CD8-positive, alpha-beta memory T cell (primary cell): ENCODE measurements around the gene ITGAL. TPM values are rescaled to one million over a fixed set of nuclear protein-coding genes. Genes with fewer than 3 reads are reported as not detected.

Experiments used
- CTCF ChIA-PET: fragments of 350-600 bp; sonication (Branson Sonifier 250); formaldehyde crosslinking; loops from one replicate; lab custom pipeline; 2021; ENCODE audit warnings: antibody characterized with exemption; lab: Charles Lee
- POLR2A ChIA-PET: fragments of 350-600 bp; sonication (Branson Sonifier 250); formaldehyde crosslinking; loops from one replicate; lab custom pipeline; 2021; ENCODE audit warnings: antibody characterized with exemption; lab: Charles Lee
- DNase-seq, 5 donors: peaks; one replicate each; pipeline versions ENCODE4 v3.0.0 to v3.0.0-alpha.2; 2020 to 2022; ENCODE audit warnings: mixed read lengths in 1 of 5
- H3K27ac ChIP-seq: one replicate; pipeline ENCODE4 v1.7.0; 2013; ENCODE audit warnings: low read depth, mild to moderate bottlenecking, low read length, moderate library complexity
- H3K27me3 ChIP-seq: 2 replicates; pipeline ENCODE4 v1.7.0; 2013; ENCODE audit warnings: low read length, mild to moderate bottlenecking; ENCODE audit not compliant: insufficient read depth, poor library complexity, severe bottlenecking
- H3K36me3 ChIP-seq: 2 replicates; pipeline ENCODE4 v1.7.0; 2013; ENCODE audit warnings: mild to moderate bottlenecking, low read length, moderate library complexity; ENCODE audit not compliant: insufficient read depth
- H3K4me1 ChIP-seq: 2 replicates; pipeline ENCODE4 v1.7.0; 2013; ENCODE audit warnings: mild to moderate bottlenecking, low read length, moderate library complexity; ENCODE audit not compliant: insufficient read depth
- H3K4me3 ChIP-seq: 2 replicates; pipeline ENCODE4 v1.7.0; 2013; ENCODE audit warnings: mild to moderate bottlenecking, low read length
- H3K9me3 ChIP-seq: 2 replicates; pipeline ENCODE4 v1.7.0; 2013; ENCODE audit warnings: mild to moderate bottlenecking, low read length
- H3K27ac Mint-ChIP-seq, 8 donors: one replicate each; pipeline ENCODE4 v1.8.0; 2020 to 2021; ENCODE audit warnings: mixed read lengths in 8 of 8, mild to moderate bottlenecking in 6 of 8, inconsistent platforms in 3 of 8, moderate library complexity in 3 of 8
- H3K27me3 Mint-ChIP-seq, 2 donors: one replicate each; pipeline ENCODE4 v1.8.0; 2020 to 2021; ENCODE audit warnings: mixed read lengths in 2 of 2, mild to moderate bottlenecking in 1 of 2, moderate library complexity in 1 of 2
- H3K36me3 Mint-ChIP-seq, 3 donors: one replicate each; pipeline ENCODE4 v1.8.0; 2020 to 2021; ENCODE audit warnings: mixed read lengths in 3 of 3, inconsistent platforms in 1 of 3, mild to moderate bottlenecking in 1 of 3
- H3K4me1 Mint-ChIP-seq, 3 donors: one replicate each; pipeline ENCODE4 v1.8.0; 2020 to 2021; ENCODE audit warnings: mixed read lengths in 3 of 3, inconsistent platforms in 1 of 3, mild to moderate bottlenecking in 1 of 3
- H3K4me3 Mint-ChIP-seq, 7 donors: one replicate each; pipeline ENCODE4 v1.8.0; 2020 to 2021; ENCODE audit warnings: mixed read lengths in 7 of 7, mild to moderate bottlenecking in 6 of 7, moderate library complexity in 4 of 7, inconsistent platforms in 2 of 7
- H3K9me3 Mint-ChIP-seq, 5 donors: one replicate each; pipeline ENCODE4 v1.8.0; 2020 to 2022; ENCODE audit warnings: mixed read lengths in 5 of 5, mild to moderate bottlenecking in 3 of 5, moderate library complexity in 2 of 5, inconsistent platforms in 1 of 5
- polyA plus RNA-seq: library from polyadenylated mRNA; unstranded; fragments of 300-500 nt; fragmentation: Illumina TruSeq; gene quantifications from one replicate; pipeline ENCODE4 v1.2.3, GENCODE V29; 2021
- total RNA-seq, 2 experiments: library from RNA; stranded (reverse); gene quantifications; one replicate each; pipeline ENCODE4 v1.2.3, GENCODE V29; 2021

The ITGAL gene
- total and polyA plus RNA-seq, 3 experiments from 2014 or later, result 256 to 363 (median 333) TPM

GRCh38 chr16:30570636-30571444 is 98.3 kb downstream of the ITGAL start:
- H3K4me1 ChIP-seq, result peaks cover 44% of the 10 kb centered on the region
- H3K27me3 ChIP-seq, result no peaks in the 10 kb centered on the region
- no peaks in the 10 kb centered on the region for H3K27me3 Mint-ChIP-seq
- ChIA-PET CTCF (interaction anchor here (0.9 to 2.7 kb wide), 7 partner anchors 13 to 121 kb away, joined by 3 to 23 read pairs (median 5); partner anchors contain the start of genes ZNF747 and ZNF764), POLR2A (interaction anchor here (0.6 to 2.8 kb wide), 13 partner anchors 9 to 153 kb away, joined by 3 to 55 read pairs (median 8); partner anchors contain the start of genes PRR14, ZNF747, ZNF764 and ZNF785)
- H3K4me3 Mint-ChIP-seq, result peak overlapping the region; percentile 82 to 95 (median 90)
- no peak for DNase-seq
- peak overlapping the region; percentile 77 to 97 (median 90) for H3K27ac Mint-ChIP-seq
- peaks cover 20 to 53% (median 35%) of the 10 kb centered on the region in 3 donors for H3K4me1 Mint-ChIP-seq
- H3K9me3 Mint-ChIP-seq, result no peaks in the 10 kb centered on the region
- H3K4me3 ChIP-seq, result peak overlapping the region; percentile 78
- peaks cover 0 to 15% (median 2%) of the 10 kb centered on the region in 3 donors for H3K36me3 Mint-ChIP-seq
- H3K36me3 ChIP-seq, result no peaks in the 10 kb centered on the region
- H3K9me3 ChIP-seq, result no peaks in the 10 kb centered on the region
- H3K27ac ChIP-seq, result peak overlapping the region; percentile 92

- peak within 1 kb of the TSS; percentile 89 to 99 (median 96) for H3K27ac Mint-ChIP-seq
- no peaks in the 10 kb centered on the region for H3K27me3 ChIP-seq
- peak within 1 kb of the TSS; percentile 78 for H3K4me3 ChIP-seq
- H3K36me3 ChIP-seq, result no peaks in the 10 kb centered on the region
- H3K36me3 Mint-ChIP-seq, result peaks cover 0 to 15% (median 2%) of the 10 kb centered on the region in 3 donors
- peaks cover 44% of the 10 kb centered on the region for H3K4me1 ChIP-seq
- peak within 1 kb of the TSS; percentile 92 for H3K27ac ChIP-seq
- no peaks in the 10 kb centered on the region for H3K27me3 Mint-ChIP-seq
- DNase-seq, result peak; percentile 92 to 98 (median 96)
- peaks cover 20 to 49% (median 31%) of the 10 kb centered on the region in 3 donors for H3K4me1 Mint-ChIP-seq
- no peaks in the 10 kb centered on the region for H3K9me3 Mint-ChIP-seq
- CTCF ChIA-PET, result interaction anchor here (0.6 to 2.7 kb wide), 16 partner anchors 14 to 154 kb away, joined by 3 to 23 read pairs (median 4); partner anchors contain the start of genes DCTPP1, ZNF747, ZNF764 and ZNF785
- POLR2A ChIA-PET, result interaction anchor here (0.5 to 2.8 kb wide), 24 partner anchors 10 to 937 kb away, joined by 3 to 55 read pairs (median 4); partner anchors contain the start of genes DCTPP1, FBRS, PRR14 and ZNF689
- no peaks in the 10 kb centered on the region for H3K9me3 ChIP-seq
- peak within 1 kb of the TSS; percentile 87 to 96 (median 91) for H3K4me3 Mint-ChIP-seq
These were observed 99.1 kb downstream of the ITGAL start, which contains the start of gene ZNF688 for GRCh38 chr16:30571445-30572322. Gene ZNF688 (minus strand): TSS chr16:30571714. CDS start chr16:30571629, 85 bp downstream.

Other genes with a start within 250 kb of the ITGAL start
- 10 to 100 TPM; 10.2 to 12.0 TPM for gene NPIPB13, start 224.3 kb upstream of the ITGAL start, total RNA-seq
- 1.2 TPM for gene NPIPB13, start 224.3 kb upstream of the ITGAL start, polyA plus RNA-seq
- gene CD2BP2, start 117.4 kb upstream of the ITGAL start, total RNA-seq, result 10 to 100 TPM; 84.5 to 89.5 TPM
- 27.2 TPM for gene CD2BP2, start 117.4 kb upstream of the ITGAL start, polyA plus RNA-seq
- 10 to 100 TPM; 59.0 to 61.4 TPM for gene TBC1D10B, start 102.2 kb upstream of the ITGAL start, total RNA-seq
- 17.3 TPM for gene TBC1D10B, start 102.2 kb upstream of the ITGAL start, polyA plus RNA-seq
- gene MYL11, start 97.9 kb upstream of the ITGAL start, total RNA-seq, result 1 to 10 TPM; 1.9 to 2.4 TPM
- 4.6 TPM for gene MYL11, start 97.9 kb upstream of the ITGAL start, polyA plus RNA-seq
- gene SEPTIN1, start 90.2 kb upstream of the ITGAL start, total RNA-seq, result 100 to 1,000 TPM; 187 to 193 TPM
- 227 TPM for gene SEPTIN1, start 90.2 kb upstream of the ITGAL start, polyA plus RNA-seq
- 10 to 100 TPM; 18.4 to 19.3 TPM for gene ZNF48, start 77.3 kb upstream of the ITGAL start, total RNA-seq
- 10.2 TPM for gene ZNF48, start 77.3 kb upstream of the ITGAL start, polyA plus RNA-seq
- gene ZNF771, start 65.1 kb upstream of the ITGAL start, total RNA-seq, result 1 to 10 TPM; 7.3 to 9.8 TPM
- gene ZNF771, start 65.1 kb upstream of the ITGAL start, polyA plus RNA-seq, result 6.0 TPM
- gene DCTPP1, start 42.7 kb upstream of the ITGAL start, total RNA-seq, result 100 to 1,000 TPM; 174 to 175 TPM
- 73.7 TPM for gene DCTPP1, start 42.7 kb upstream of the ITGAL start, polyA plus RNA-seq
- gene SEPHS2, start 26.9 kb upstream of the ITGAL start, total RNA-seq, result 10 to 100 TPM; 68.2 to 71.0 TPM
- 59.0 TPM for gene SEPHS2, start 26.9 kb upstream of the ITGAL start, polyA plus RNA-seq
- 10 to 100 TPM; 13.5 to 15.1 TPM for gene ZNF768, start 53.8 kb downstream of the ITGAL start, total RNA-seq
- gene ZNF768, start 53.8 kb downstream of the ITGAL start, polyA plus RNA-seq, result 2.5 TPM
- 10 to 100 TPM; 13.5 to 17.0 TPM for gene ZNF747, start 62.1 kb downstream of the ITGAL start, total RNA-seq
- gene ZNF747, start 62.1 kb downstream of the ITGAL start, polyA plus RNA-seq, result 8.4 TPM
- 10 to 100 TPM; 15.1 to 15.7 TPM for gene ZNF764, start 85.6 kb downstream of the ITGAL start, total RNA-seq
- gene ZNF764, start 85.6 kb downstream of the ITGAL start, polyA plus RNA-seq, result 8.9 TPM
- 10 to 100 TPM in 1 of 2 experiments, 1 to 10 TPM in 1; 9.6 to 10.8 TPM for gene ZNF688, start 99.0 kb downstream of the ITGAL start, total RNA-seq
- gene ZNF688, start 99.0 kb downstream of the ITGAL start, polyA plus RNA-seq, result 28.5 TPM
- 10 to 100 TPM; 10.9 to 13.0 TPM for gene ZNF785, start 113.0 kb downstream of the ITGAL start, total RNA-seq
- gene ZNF785, start 113.0 kb downstream of the ITGAL start, polyA plus RNA-seq, result 4.8 TPM
- 10 to 100 TPM; 14.6 to 15.7 TPM for gene ZNF689, start 137.6 kb downstream of the ITGAL start, total RNA-seq
- 13.7 TPM for gene ZNF689, start 137.6 kb downstream of the ITGAL start, polyA plus RNA-seq
- 10 to 100 TPM; 87.5 to 92.5 TPM for gene PRR14, start 178.2 kb downstream of the ITGAL start, total RNA-seq
- gene PRR14, start 178.2 kb downstream of the ITGAL start, polyA plus RNA-seq, result 29.7 TPM
- gene FBRS, start 185.7 kb downstream of the ITGAL start, total RNA-seq, result 100 to 1,000 TPM; 115 to 124 TPM
- 7.1 TPM for gene FBRS, start 185.7 kb downstream of the ITGAL start, polyA plus RNA-seq
- 10 to 100 TPM; 75.4 to 76.3 TPM for gene SRCAP, start 226.4 kb downstream of the ITGAL start, total RNA-seq
- gene SRCAP, start 226.4 kb downstream of the ITGAL start, polyA plus RNA-seq, result 33.0 TPM